OCI-LY7 (cell line): ENCODE results near the gene ADAMTS17. TPM values are rescaled to one million over a fixed set of nuclear protein-coding genes. Genes with fewer than 3 reads are reported as not detected.
"Not testable (repeated sequence)": the region's sequence is repeated elsewhere in the genome, so short reads cannot be mapped to it uniquely, and the experiment has no call there.

Experiments used
- BruUV-seq: library from RNA; stranded (reverse); fragments of 400-500 nt; replicated peaks from 2 replicates; lab custom pipeline; 2021; lab: Mats Ljungman, UMichigan
- CTCF ChIA-PET: fragments of 300-600 bp; sonication (Branson Sonifier 250); formaldehyde crosslinking; loops from one replicate; lab custom pipeline; 2022; ENCODE audit warnings: antibody characterized with exemption; ENCODE audit not compliant: unreplicated experiment; lab: Charles Lee
- POLR2A ChIA-PET: fragments of 300-600 bp; sonication (Branson Sonifier 250); formaldehyde crosslinking; loops from one replicate; lab custom pipeline; 2022; ENCODE audit warnings: antibody characterized with exemption; lab: Charles Lee
- DNase-seq: peaks from one replicate; pipeline ENCODE4 v3.0.0-alpha.2; 2015; ENCODE audit warnings: low spot score
- H2AFZ ChIP-seq: fragments of 200-600 bp; sonication (generic), shearing (Covaris generic); 2 replicates; pipeline ENCODE4 v1.6.1; 2014; ENCODE audit warnings: mild to moderate bottlenecking, antibody characterized with exemption, low read length, moderate library complexity
- H3K27ac ChIP-seq: fragments of 200-600 bp; sonication (generic); 2 replicates; pipeline ENCODE4 v1.5.1; 2014; ENCODE audit warnings: mixed run types, low read depth, mild to moderate bottlenecking, moderate library complexity, low read length, inconsistent platforms; ENCODE audit not compliant: poor library complexity, severe bottlenecking
- H3K36me3 ChIP-seq: fragments of 200-600 bp; sonication (generic); 2 replicates; pipeline ENCODE4 v1.6.1; 2014; ENCODE audit warnings: mild to moderate bottlenecking, antibody characterized with exemption, low read length, moderate library complexity, mixed read lengths; ENCODE audit not compliant: insufficient read depth
- H3K4me1 ChIP-seq: fragments of 200-600 bp; sonication (generic); 2 replicates; pipeline ENCODE4 v1.5.1; 2014; ENCODE audit warnings: mild to moderate bottlenecking, low read length; ENCODE audit not compliant: insufficient read depth, poor library complexity, severe bottlenecking
- H3K4me2 ChIP-seq: fragments of 200-600 bp; sonication (generic); 2 replicates; pipeline ENCODE4 v1.6.1; 2014; ENCODE audit warnings: mild to moderate bottlenecking, low read length
- H3K4me3 ChIP-seq: fragments of 200-600 bp; sonication (generic); 2 replicates; pipeline ENCODE4 v1.5.1; 2014; ENCODE audit warnings: mild to moderate bottlenecking, low read depth, low read length; ENCODE audit not compliant: poor library complexity, severe bottlenecking
- H3K79me2 ChIP-seq: fragments of 200-600 bp; sonication (generic); 2 replicates; pipeline ENCODE4 v1.6.1; 2016; ENCODE audit warnings: low read depth, mild to moderate bottlenecking, low read length, moderate library complexity, mixed read lengths; ENCODE audit not compliant: insufficient read depth
- H3K9me2 ChIP-seq: fragments of 200-600 bp; sonication (generic); 2 replicates; pipeline ENCODE4 v1.6.1; 2016; ENCODE audit warnings: mild to moderate bottlenecking, low read length, mixed read lengths; ENCODE audit not compliant: insufficient read depth
- H3K9me3 ChIP-seq: fragments of 200-600 bp; sonication (generic); 2 replicates; pipeline ENCODE4 v1.6.1; 2014; ENCODE audit warnings: mild to moderate bottlenecking, mixed run types, low read length, mixed read lengths
- H4K20me1 ChIP-seq: fragments of 200-600 bp; sonication (generic); 2 replicates; pipeline ENCODE4 v1.6.1; 2014; ENCODE audit warnings: mild to moderate bottlenecking, antibody characterized with exemption, low read length, moderate library complexity, mixed read lengths; ENCODE audit not compliant: insufficient read depth
- CTCF ChIP-seq: fragments of 200-600 bp; sonication (generic); conservative IDR thresholded peaks from 2 replicates; pipeline ENCODE4 v1.5.1; 2014; ENCODE audit warnings: mild to moderate bottlenecking, antibody characterized with exemption, low read length, moderate library complexity, mixed read lengths
- EZH2phosphoT487 ChIP-seq: fragments of 200-600 bp; sonication (generic); IDR thresholded peaks from 2 replicates; pipeline ENCODE4 v1.6.1; 2018; ENCODE audit warnings: low read depth, borderline replicate concordance, mild to moderate bottlenecking, mixed run types, antibody characterized with exemption, low read length, moderate library complexity, mixed read lengths
- intact Hi-C: fragments of 100-400 bp; cut with micrococcal nuclease; formaldehyde crosslinking; loops from one replicate; pipeline ENCODE4 v1.10.0; 2022; ENCODE audit not compliant: unreplicated experiment
- total RNA-seq, 2 experiments: library from RNA; depleted of rRNA in 1 of 2; stranded (reverse); fragments of >200 nt in 1 of 2; shearing (Covaris generic) in 1 of 2; gene quantifications; 2 replicates each; pipeline ENCODE4 v1.2.3, GENCODE V29; 2014 to 2022

The ADAMTS17 gene
- total RNA-seq, 2 experiments from 2014 or later, result not detected

GRCh38 chr15:99930696-99931095 lies 411.1 kb downstream of the ADAMTS17 start:
- Histone ChIP-seq H3K9me2 (no peaks in the 10 kb centered on the region), H3K27ac (no peak overlapping the region), H3K4me1 (no peaks in the 10 kb centered on the region), H3K79me2 (no peaks in the 10 kb centered on the region), H3K9me3 (no peaks in the 10 kb centered on the region), H3K4me3 (no peak overlapping the region), H2AFZ (no peak overlapping the region), H4K20me1 (no peaks in the 10 kb centered on the region), H3K4me2 (no peak overlapping the region), H3K36me3 (no peaks in the 10 kb centered on the region)
- no peak for DNase-seq
- TF ChIP-seq EZH2phosphoT487 (no peak), CTCF (no peak)
- ChIA-PET CTCF (no interaction called here), POLR2A (no interaction called here)
- no TSS peak for BruUV-seq
- intact Hi-C loops, result loop anchor here (5.0 kb wide), 1 partner anchor 407 kb away; no protein-coding TSS in a partner anchor

GRCh38 chr15:99929266-99929665 lies 412.5 kb downstream of the ADAMTS17 start:
- Histone ChIP-seq H3K27ac (no peak overlapping the region), H3K9me3 (no peaks in the 10 kb centered on the region), H2AFZ (no peak overlapping the region), H3K4me1 (no peaks in the 10 kb centered on the region), H3K4me3 (no peak overlapping the region), H3K36me3 (no peaks in the 10 kb centered on the region), H3K79me2 (no peaks in the 10 kb centered on the region), H4K20me1 (no peaks in the 10 kb centered on the region), H3K9me2 (no peaks in the 10 kb centered on the region), H3K4me2 (no peak overlapping the region)
- BruUV-seq, result no TSS peak
- POLR2A ChIA-PET, result no interaction called here
- TF ChIP-seq EZH2phosphoT487 (no peak), CTCF (no peak)
- intact Hi-C loops, result no loop called here
- DNase-seq, result no peak
- CTCF ChIA-PET, result no interaction called here

GRCh38 chr15:99928429-99928981 lies 413.3 kb downstream of the ADAMTS17 start:
- Histone ChIP-seq H3K4me3 (no peak overlapping the region), H3K79me2 (no peaks in the 10 kb centered on the region), H3K27ac (no peak overlapping the region), H3K9me2 (no peaks in the 10 kb centered on the region), H2AFZ (no peak overlapping the region), H3K4me1 (no peaks in the 10 kb centered on the region), H4K20me1 (no peaks in the 10 kb centered on the region), H3K9me3 (no peaks in the 10 kb centered on the region), H3K36me3 (no peaks in the 10 kb centered on the region), H3K4me2 (peak overlapping the region; percentile 15; the same call in 1 of the 2 replicates)
- CTCF ChIA-PET, result no interaction called here
- no TSS peak for BruUV-seq
- DNase-seq, result peak; percentile 29
- intact Hi-C loops, result no loop called here
- POLR2A ChIA-PET, result interaction anchor here (0.7 kb wide), 1 partner anchor 487 kb away, joined by 4 read pairs; no protein-coding TSS in a partner anchor
- TF ChIP-seq CTCF (no peak), EZH2phosphoT487 (no peak)

GRCh38 chr15:99926532-99926931 lies 415.2 kb downstream of the ADAMTS17 start:
- H3K4me3 ChIP-seq, H3K9me2 ChIP-seq, H3K4me1 ChIP-seq, H2AFZ ChIP-seq, BruUV-seq, DNase-seq, H3K79me2 ChIP-seq, POLR2A ChIA-PET, intact Hi-C loops, H3K36me3 ChIP-seq, H4K20me1 ChIP-seq, H3K27ac ChIP-seq, H3K4me2 ChIP-seq, H3K9me3 ChIP-seq, CTCF ChIA-PET: not testable (repeated sequence)
